GM21717 (cell line): ENCODE data around the gene TOMM20.
A peak's percentile ranks its signal among the peaks of the same experiment; 100 is the strongest.
"Not testable (repeated sequence)": the region's sequence is repeated elsewhere in the genome, so short reads cannot be mapped to it uniquely, and the experiment has no call there.

Source experiments
- ATAC-seq: cut with Tn5 transposase; IDR thresholded peaks from one replicate; pipeline ENCODE4 v1.9.1; 2021; ENCODE audit warnings: mild to moderate bottlenecking, moderate library complexity; ENCODE audit not compliant: unreplicated experiment

Gene TOMM20

DNA sequence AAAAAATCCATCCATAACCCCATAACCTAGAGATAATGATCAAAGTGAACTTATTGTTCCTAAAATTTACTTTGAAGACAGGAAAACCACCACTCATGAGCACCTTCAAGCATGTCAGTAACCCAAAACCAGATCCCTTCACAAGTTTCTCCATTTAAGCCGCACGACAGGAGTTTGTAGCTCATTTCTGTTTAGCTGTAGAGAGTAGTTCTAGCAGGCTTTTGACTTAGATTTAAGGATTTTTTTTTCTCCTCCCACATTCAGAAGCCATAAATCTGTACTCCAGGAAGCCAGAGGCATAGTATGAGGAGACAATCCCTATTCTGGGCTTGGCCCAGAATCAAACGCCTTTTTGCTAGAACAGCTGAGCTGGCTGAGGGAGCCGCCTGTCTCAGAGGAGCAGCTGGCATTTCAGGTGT, 25.6 kb downstream of the TOMM20 start:
- no peak for ATAC-seq

DNA sequence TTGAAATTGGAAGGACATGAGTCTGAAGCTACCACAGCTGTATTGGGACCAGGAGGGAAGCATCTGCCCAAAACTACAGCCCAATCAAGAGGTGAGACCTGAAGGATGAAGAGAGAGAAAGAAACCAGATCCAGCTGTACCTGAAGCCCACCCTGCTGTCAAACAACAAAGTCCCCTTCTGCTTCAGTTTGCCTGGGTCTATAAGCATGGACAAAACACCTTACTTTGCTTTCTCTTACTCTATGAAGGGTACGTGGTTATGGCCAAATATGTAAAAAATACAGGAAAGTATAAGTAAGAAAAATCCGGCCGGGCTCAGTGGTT, 26.4 kb downstream of the TOMM20 start:
- ATAC-seq, result no peak

DNA sequence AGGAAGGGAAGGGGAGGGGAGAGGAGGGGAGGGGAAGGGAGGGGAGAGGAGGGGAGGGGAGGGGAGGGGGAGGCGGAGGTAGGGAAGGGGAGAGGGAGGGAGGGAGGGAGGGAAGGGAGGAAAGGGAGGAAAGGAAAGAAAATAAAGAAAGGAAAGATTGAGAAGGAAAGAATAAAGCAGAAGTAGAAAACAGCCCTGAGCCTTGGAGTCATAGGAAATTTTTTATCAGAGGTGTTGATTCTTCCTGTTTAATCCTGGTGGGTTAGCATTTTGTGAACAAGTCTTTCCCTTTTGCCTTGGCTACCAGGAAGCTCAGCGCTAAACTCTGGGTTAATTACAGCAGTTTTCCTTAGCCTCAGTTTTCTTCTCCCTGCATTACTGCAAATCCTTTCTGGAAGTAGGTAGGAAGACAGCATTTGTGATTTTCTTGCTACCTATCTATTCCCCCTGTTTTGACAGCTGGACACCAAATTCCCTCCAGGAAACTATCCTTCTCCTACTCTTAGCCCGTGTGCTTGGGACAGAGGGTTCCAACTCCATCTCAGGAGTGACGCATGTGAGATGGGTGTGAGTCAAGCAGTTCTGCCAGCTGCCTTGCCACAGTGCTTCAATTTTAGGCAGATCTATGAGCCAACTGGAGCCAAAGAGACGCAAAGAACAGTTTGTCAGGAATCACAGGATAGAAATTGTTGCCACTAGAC, 26.9 kb downstream of the TOMM20 start:
- no peak for ATAC-seq

DNA sequence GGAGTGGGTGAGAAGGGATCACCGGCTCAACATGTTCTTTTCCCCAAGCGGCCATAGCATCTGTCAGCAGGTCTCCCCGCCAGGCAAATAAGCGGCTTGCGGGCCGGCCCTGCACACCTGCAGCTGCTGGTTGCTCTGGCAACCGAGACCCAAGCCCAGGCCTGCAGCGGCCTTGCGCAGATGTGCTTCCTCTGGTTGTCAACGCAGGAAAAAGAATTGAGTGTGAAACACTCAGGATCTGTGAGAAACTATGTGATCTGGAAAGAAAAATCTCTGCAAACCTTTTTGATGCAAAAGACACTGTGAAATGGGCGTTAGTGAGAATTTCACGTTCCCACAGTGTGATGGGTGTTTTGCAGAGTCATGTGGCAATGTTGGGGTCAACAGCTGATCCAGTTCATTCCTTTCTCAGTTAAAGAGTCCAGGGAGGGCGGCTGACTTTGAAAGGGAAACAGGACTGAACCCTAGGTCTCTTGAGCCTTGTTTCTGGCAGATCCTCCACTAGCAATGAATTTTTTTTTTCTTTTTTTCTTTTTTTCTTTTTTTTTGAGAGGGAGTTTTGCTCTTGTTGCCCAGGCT, 28.4 kb downstream of the TOMM20 start:
- no peak for ATAC-seq

DNA sequence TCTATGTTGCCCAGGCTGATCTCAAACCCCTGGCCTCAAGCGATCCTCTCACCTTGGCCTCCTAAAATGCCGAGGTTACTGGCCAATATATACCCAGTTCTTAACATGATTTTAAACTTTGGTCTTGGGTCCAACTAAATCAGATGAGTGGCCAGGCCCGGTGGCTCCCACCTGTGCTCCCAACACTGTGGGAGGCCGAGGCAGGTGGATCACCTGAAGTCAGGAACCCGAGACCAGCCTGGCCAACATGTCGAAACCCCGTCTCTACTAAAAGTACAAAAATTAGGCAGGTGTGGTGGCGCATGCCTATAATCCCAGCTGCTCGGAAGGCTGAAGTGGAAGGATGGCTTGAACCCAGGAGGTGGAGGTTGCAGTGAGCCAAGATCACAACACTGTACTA, 29.6 kb downstream of the TOMM20 start:
- no peak for ATAC-seq

DNA sequence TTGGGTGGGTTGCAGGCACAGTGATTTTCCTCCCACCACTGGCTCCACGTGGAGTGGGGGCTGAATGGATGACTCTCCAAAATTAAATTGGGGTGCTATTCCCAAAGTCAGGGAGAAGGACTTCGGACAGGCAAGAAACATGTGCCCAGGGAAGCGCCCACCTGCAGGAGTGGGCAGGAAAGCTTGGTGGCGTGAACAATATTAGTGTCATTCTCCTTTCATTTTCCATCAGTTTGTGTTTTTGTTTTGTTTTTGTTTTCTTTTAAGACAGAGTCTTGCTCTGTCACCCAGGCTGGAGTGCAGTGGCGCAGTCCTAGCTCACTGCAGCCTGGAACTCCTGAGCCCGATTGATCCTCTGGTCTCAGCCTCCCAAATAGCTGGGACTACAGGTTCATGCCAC, 30.1 kb downstream of the TOMM20 start:
- no peak for ATAC-seq

DNA sequence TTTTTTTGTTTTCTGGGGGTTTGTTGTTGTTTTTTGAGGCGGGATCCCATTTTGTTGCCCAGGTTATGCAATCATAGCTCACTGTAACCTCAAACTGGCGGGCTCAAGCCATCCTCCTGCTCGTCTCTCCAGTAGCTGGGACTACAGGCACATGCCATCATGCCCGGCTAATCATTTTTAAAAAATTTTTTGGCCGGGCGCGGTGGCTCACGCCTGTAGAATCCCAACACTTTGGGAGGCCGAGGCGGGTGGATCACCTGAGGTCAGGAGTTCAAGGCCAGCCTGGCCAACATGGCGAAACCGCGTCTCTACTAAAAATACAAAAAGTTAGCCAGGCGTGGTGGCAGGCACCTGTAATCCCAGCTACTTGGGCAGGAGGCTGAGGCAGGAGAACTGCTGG, 31.1 kb downstream of the TOMM20 start:
- not testable (repeated sequence) for ATAC-seq

DNA sequence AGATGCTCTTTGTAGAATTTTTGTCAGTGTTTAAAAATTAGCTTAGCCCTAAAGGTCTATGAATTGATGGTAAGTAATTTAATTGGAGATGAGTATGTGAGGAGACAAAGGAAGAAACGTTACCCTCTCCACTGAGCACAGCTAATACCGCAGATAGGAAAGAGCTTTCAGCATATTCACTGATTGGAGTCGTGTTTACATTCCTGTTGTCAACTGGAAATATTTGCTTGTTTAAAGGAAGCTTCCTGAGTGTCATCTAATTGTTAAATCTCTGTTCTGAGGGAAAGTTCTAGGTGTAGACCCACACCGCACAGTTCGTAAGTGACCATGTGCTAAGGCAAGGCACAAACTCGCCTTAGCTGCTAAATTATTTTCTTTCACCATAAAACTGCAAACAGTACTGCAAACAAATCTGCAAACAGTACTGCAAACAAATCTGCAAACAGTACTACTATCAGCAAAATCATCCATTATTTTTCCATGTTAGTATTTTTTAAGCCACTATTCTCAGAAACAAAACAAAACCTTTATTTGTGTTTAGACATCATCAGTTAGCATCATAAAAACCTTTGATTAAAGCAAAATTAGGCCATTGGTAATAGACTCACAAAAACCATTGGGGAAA, 32.6 kb downstream of the TOMM20 start:
- ATAC-seq, result no peak

DNA sequence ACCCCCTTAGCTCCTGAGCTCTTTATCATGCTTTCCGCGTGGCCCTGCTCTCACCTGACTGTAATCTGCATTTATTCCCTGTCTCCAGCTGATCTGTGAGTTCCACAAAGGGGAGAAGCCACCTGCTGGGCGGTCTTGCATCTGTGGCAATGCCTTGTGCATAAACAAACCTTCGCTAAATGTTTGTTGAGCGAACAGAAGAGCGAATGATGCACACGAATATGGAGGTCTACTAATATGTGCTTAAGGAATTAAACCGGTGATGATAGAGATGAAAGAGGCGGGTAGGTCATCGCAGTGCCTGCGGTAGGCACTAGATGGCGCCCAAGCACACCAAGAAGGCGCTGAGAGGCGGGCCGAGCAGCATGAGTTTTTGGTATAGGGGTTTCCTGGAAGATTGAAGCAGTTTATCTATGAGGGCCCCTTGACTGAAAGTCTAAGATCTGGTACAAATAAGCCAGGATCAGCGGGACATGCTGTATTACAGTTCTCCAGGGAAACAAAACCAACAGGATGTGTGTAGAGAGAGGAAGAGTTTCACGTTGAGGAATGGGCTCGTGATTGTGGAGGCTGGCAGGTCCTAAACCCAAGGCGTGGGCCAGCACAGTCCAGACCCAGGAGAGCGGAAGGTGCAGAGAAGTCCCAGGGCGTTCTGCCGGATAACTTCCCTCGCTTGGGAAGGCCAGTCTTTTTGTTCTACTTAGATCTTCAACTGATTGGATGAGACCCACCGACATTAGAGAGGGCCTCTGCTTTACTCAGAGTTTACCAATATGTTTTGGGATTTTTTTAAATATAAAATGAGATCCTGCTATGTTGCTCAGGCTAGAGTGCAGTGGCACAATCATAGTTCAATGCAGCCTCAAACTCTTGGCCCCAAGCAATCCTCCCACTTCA, 34.7 kb downstream of the TOMM20 start:
- peak; percentile 73 for ATAC-seq

DNA sequence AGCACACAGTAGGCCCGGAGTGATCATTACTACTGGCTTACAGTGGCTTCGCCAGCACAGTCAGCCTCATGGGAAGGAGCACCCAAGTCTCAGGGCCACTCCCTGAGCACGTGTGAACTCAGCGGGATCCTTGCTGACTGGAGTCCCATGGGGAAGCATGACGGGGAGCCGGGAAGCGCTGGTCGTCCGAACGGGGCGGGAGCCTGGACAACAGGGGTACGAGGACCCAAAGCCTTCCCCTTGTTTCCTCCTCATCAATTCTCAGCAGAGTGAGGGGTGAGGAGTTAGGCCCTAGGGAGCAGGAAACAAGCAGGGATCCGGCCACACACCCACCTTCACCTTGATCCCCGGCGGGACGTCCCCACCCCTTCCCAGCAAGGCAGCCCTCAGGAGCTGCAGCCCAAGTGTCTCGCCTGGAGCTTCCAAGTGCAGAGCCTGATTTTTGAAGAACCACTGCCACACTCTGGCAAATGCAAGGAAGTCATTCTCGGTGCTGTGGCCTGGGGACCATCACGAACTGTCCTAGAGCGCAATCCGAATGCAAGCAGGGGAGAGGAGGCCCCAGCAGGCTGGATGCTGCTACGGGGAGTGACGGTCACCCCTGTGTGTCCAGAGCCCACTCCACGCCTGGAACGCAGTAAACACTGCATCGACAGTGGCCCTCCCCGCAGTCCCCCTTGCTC, 35.5 kb downstream of the TOMM20 start:
- ATAC-seq, result no peak

DNA sequence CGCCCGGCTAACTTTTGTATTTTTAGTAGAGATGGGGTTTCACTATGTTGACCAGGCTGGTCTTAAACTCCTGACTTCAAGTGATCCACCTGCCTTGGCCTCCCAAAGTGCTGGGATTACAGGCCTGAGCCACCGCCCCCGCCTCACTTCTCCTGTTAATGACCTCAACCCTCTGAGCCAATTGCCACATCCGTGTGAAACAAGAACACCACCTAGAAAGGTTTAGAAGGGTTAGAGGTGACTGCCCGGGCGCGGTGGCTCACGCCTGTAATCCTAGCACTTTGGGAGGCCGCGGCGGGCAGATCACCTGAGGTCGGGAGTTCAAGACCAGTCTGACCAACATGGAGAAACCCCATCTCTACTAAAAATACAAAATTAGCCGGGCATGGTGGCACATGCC, 36.2 kb downstream of the TOMM20 start:
- ATAC-seq, result not testable (repeated sequence)

DNA sequence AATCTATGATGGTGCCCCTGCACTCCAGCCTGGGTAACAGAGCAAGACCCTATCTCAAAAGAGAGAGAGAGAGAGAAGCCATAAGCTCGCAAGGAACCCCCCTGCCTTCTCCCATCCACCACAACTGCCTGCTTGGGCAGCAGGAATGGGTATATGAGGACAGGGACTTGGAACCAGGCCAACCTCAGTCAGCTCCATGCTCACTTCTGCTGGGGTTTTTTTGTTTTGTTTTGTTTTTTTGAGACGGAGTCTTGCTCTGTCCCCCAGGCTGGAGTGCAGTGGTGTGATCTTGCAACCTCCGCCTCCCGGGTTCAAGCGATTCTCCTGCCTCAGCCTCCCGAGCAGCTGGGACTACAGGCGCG, 36.6 kb downstream of the TOMM20 start:
- ATAC-seq, result not testable (repeated sequence)

DNA sequence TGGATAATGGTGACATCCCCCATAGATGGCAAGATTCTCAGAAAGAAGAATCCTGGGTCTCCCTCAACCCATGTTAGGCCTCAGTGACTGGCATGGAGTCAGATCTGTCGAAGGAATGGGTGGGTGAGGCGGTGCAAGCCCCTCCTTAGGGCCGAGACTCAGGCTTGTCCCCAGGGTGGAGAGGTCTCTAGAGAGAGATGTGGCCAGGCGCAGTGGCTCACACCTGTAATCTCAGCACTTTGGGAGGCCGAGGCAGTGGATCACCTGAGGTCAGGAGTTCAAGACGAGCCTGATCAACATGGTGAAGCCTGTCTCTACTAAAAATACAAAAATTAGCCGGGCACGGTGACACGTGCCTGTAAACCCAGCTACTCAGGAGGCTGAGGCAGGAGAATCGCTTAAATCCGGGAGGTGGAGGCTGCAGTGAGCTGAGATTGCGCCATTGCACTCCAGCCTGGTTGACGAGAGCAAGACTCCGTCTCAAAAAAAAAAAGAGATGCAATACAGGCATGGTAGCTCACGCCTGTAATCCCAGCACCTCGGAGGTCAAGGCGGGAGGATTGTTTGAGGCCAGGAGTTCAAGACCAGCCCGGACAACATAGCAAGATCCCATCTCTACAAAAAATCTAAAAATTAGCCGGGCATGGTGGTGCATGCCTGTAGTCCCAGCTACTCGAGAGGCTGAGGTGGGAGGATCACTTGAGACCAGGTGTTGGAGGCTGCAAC, 37.2 kb downstream of the TOMM20 start:
- not testable (repeated sequence) for ATAC-seq

DNA sequence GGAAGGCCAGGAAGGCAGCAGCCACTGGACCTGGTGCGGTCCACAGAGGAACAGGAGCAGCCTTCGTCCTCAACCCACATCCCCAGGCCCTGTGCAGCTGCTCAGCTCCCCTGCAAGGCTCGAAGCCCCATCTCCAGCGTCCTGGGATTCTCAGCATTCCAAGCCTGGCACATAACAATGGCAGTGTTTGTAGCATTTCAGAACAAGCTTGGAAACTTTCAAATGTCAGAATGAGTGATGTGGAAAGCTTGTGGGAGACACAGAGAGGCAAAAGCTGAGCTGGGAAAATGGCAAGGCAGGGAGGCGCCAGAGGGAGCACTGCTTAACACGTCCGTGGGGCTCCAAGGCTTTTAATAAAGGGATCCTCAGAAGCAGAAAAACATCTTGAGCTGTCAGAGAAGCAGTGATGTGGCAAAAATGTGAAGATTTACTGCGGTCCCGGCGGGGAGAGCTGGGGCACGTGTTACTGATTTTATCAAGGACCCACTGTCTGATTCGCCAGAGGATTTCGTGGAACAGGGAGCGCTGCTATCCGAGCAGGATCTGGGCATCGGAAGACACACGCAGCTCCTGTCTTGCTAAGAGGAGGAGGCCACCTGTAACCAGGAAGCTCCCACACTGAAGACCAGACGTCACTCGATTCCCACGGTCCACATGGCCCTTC, 38.1 kb downstream of the TOMM20 start:
- no peak for ATAC-seq

DNA sequence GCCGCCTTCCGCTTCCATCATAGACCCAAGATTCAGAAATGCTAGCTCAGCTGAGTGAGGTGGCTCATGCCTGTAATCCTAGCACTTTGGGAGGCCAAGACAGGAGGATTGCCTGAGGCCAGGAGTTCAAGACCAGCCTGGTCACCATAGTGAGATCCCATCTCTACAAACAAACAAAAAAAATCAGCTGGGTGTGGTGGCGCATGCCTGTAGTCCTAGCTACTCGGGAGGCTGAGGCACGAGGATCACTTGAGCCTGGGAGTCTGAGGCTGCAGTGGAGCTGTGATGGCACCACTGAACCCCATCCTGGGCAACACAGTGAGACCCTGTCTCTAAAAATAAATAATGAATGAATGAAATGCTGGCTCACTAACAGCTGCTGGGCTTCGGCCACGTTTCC, 39.7 kb downstream of the TOMM20 start:
- no peak for ATAC-seq

DNA sequence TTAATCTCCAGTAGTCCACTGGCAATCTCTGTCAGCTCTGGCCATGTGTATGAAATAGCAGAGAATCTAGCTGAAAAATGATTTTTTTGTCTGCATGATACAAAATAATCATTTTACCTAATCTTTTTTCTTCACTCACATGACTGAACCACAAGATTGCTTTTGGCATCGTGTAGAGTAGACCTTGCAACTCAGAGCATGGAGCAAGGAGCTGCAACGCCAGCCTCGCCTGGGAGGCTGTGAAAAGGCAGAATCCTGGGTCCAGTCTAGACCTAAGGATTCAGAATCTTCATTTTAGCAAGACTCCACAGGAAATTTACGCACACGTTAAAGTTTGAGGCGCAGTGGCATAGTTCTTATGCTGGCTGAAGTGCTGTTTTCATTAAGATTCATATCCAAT, 40.2 kb downstream of the TOMM20 start:
- ATAC-seq, result no peak

DNA sequence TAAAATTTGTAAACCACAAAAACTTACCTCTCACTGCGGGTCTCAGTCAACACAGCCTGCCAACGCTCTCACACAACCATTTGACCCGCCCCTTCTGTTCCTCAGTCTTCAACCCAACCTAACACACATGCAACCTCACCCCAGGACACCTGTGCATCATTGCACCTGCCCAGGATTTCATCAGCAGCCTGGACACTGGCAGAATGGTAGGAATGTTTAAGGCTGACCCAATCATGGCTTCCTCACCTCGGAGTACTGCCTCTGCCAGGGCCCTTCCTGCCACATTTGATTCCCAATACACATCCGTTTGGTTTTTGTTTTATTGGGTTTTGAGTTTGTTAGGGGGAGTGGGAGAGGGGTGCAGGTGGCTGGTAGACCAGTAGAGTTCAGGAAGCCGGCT, 40.7 kb downstream of the TOMM20 start:
- no peak for ATAC-seq

DNA sequence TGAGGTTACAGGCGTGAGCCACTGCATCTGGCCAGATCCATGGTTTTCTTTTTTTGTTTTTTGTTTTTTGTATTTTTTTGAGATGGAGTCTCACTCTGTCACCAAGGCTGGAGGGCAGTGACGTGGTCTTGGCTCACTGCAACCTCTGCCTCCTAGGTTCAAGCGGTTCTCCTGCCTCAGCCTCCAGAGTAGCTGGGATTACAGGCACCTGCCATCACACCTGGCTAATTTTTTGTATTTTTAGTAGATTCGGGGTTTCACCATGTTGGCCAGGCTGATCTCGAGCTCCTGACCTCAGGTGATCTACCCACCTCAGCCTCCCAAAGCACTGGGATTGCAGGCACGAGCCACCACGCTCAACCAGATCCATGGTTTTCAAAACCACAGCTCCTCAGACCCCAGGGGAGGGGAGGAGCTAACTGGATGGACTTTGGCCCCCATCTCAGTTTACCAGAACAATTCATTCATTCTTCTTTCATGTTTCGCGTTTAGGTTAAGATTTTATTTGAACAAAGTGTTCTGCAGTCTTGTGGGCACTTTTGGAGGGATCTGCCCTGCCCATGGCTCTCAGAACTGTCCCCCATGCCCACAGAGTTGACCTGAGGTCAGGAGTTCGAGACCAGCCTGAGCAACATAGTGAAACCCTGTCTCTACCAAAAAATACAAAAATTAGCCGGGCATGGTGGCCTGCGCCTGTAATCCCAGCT, 43.1 kb downstream of the TOMM20 start:
- ATAC-seq, result not testable (repeated sequence)

DNA sequence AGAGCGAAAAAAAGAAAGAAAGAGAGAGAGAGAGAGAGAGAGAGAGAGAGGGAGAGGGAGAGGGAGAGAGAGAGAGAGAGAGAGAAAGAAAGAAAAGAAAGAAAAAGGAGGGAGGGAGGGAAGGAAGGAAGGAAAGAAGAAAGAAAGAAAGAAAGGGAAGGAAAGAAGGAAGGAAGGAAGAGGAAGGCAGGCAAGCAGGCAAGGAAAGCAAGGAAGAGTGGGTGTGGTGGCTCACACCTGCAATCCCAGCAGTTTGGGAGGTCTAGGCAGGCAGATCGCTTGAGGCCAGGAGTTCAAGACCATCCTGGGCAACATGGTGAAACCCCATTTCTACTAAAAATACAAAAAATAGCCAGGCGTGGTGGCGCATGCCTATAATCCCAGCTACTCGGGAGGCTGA, 47.8 kb downstream of the TOMM20 start:
- not testable (repeated sequence) for ATAC-seq
